Ascending aorta (tissue), 2 donors: ENCODE measurements around the gene EXOC3L1. TPM values are rescaled to one million over a fixed set of nuclear protein-coding genes. Genes with fewer than 3 reads are reported as not detected.

Experiments
- DNase-seq, 2 donors: peaks; one replicate each; pipeline ENCODE4 v3.0.0-alpha.2; 2019; ENCODE audit warnings: low spot score in 2 of 2
- H3K27ac ChIP-seq, 2 donors: fragments of 200-600 bp; sonication (generic); one replicate each; pipeline ENCODE4 v1.5.1; 2016 to 2017; ENCODE audit warnings: mild to moderate bottlenecking in 1 of 2
- H3K27me3 ChIP-seq: fragments of 200-600 bp; sonication (generic); one replicate; pipeline ENCODE4 v1.5.1; 2017
- H3K36me3 ChIP-seq, 2 donors: fragments of 200-600 bp; sonication (generic); one replicate each; pipeline ENCODE4 v1.5.1; 2016
- H3K4me1 ChIP-seq, 2 donors: fragments of 200-600 bp; sonication (generic); one replicate each; pipeline ENCODE4 v1.5.1; 2016 to 2017; ENCODE audit warnings: mild to moderate bottlenecking in 1 of 2
- H3K4me3 ChIP-seq, 2 donors: fragments of 200-600 bp; sonication (generic); one replicate each; pipeline ENCODE4 v1.5.1; 2016 to 2017; ENCODE audit warnings: mild to moderate bottlenecking in 1 of 2
- H3K9me3 ChIP-seq, 2 donors: fragments of 200-600 bp; sonication (generic); one replicate each; pipeline ENCODE4 v1.5.1; 2016
- CTCF ChIP-seq, 3 experiments: fragments of 200-600 bp in 2 of 3; fragments of 450-650 bp in 1 of 3; sonication (generic) in 2 of 3; IDR thresholded peaks; one replicate each; pipeline ENCODE4 v1.5.1; 2016 to 2019; ENCODE audit warnings: antibody characterized with exemption in 3 of 3, mild to moderate bottlenecking in 1 of 3, moderate library complexity in 1 of 3
- intact Hi-C: fragments of 100-400 bp; cut with DNase I; formaldehyde crosslinking; loops from one replicate; pipeline ENCODE4 v1.15.1; 2023
- total RNA-seq: library from RNA; depleted of rRNA; stranded (reverse); fragments of >200 nt; gene quantifications from one replicate; pipeline ENCODE4 v1.1.0, GENCODE V29; 2016

The EXOC3L1 gene
- total RNA-seq, 1 donor from 2014 or later = 11.2 TPM

- intact Hi-C loops = no loop called here
- no peak for DNase-seq
- no peak for TF ChIP-seq CTCF (IDR thresholded peaks at IDR 0.05)
- Histone ChIP-seq H3K9me3 (no peaks in the 10 kb centered on the region), H3K27ac (no peak overlapping the region), H3K36me3 (peaks cover 58 to 67% of the 10 kb centered on the region in 2 donors), H3K4me3 (no peak overlapping the region), H3K27me3 (no peaks in the 10 kb centered on the region), H3K4me1 (peaks cover 6 to 15% of the 10 kb centered on the region in 2 donors)
Measured at GRCh38 chr16:67229906-67230808, 40.2 kb upstream of the EXOC3L1 start.

- Histone ChIP-seq H3K4me3 (no peak overlapping the region), H3K4me1 (peaks cover 6 to 15% of the 10 kb centered on the region in 2 donors), H3K27me3 (no peaks in the 10 kb centered on the region), H3K9me3 (no peaks in the 10 kb centered on the region), H3K36me3 (peaks cover 46 to 55% of the 10 kb centered on the region in 2 donors), H3K27ac (no peak overlapping the region)
- intact Hi-C loops = no loop called here
- no peak for TF ChIP-seq CTCF (IDR thresholded peaks at IDR 0.05)
- DNase-seq = no peak
Measured at GRCh38 chr16:67228905-67229304, 39.0 kb upstream of the EXOC3L1 start.

- peaks cover 6 to 15% of the 10 kb centered on the region in 2 donors for H3K4me1 ChIP-seq
- TF ChIP-seq CTCF (IDR thresholded peaks at IDR 0.05) = no peak
- peaks cover 39 to 48% of the 10 kb centered on the region in 2 donors for H3K36me3 ChIP-seq
- peak overlapping the region in 1 of 2 donors; percentile 87 for H3K4me3 ChIP-seq
- no peaks in the 10 kb centered on the region for H3K27me3 ChIP-seq
- no peak overlapping the region for H3K27ac ChIP-seq
- intact Hi-C loops = no loop called here
- no peak for DNase-seq
- H3K9me3 ChIP-seq = no peaks in the 10 kb centered on the region
Measured at GRCh38 chr16:67228034-67228785, 38.3 kb upstream of the EXOC3L1 start.

DNA sequence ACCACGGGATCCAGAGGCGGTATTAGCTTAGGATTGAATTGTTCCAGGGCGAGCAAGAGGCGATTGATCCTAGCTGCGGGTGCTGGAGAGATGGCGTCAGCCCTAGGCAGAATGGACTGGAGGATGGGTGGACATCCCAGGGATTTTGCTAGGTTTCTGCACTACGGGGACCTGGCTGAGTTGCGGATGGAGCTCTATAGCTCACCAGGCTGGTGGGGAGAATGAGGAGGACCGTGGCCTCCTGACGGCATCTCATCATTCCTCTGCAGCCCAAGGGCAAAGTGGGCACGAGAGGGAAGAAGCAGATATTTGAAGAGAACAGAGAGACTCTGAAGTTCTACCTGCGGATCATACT is 37.6 kb upstream of the EXOC3L1 start:
- H3K4me3 ChIP-seq = peak overlapping the region; percentile 87 to 96
- peaks cover 39 to 45% of the 10 kb centered on the region in 2 donors for H3K36me3 ChIP-seq
- H3K4me1 ChIP-seq = peaks cover 6 to 15% of the 10 kb centered on the region in 2 donors
- H3K27me3 ChIP-seq = no peaks in the 10 kb centered on the region
- DNase-seq = no peak
- H3K9me3 ChIP-seq = no peaks in the 10 kb centered on the region
- H3K27ac ChIP-seq = peak overlapping the region; percentile 80 to 88
- intact Hi-C loops = loop anchor here (1.0 to 2.0 kb wide), 2 partner anchors 20 to 35 kb away; partner anchors contain the start of genes E2F4 and FHOD1
- TF ChIP-seq CTCF (IDR thresholded peaks at IDR 0.05) = no peak

DNA sequence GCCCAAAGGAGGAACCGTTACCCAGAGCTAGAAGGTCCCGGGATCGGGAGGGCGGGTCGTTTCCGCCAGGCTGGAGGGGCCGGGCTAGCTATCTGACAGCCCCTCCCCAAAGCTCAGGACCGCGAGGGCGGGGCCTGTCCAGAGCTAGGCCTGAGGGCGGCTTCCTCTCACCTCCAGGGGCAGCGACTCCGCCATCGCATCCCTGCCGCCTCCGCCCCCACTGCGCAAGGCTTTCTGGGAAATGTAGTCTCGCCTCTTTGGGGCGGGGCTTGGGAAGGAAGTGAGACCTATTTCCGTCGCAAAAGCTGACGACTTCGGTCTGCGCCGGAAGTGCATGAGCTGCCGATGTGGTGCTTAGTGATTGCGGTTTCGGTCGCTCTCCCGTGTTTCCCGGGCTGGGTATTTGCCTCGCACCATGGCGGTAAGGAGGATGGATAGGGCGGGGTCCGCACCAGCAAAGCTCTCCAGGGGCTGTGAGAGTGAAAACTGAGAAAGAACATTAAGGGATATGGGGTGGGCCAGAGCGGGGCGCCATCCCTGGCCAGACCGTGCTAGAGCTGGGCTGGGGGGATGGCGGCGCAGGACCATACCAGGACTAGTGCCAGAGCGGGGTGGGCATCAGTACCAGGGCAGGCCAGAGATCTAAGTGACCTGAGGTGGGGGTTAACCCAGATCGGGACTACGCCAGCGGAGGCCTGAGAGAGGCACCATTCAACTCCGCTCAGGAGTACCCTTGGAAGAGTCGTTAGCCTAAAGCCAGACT is 37.0 kb upstream of the EXOC3L1 start, which contains the start of gene TMEM208:
TSS of gene TMEM208 (plus strand) at position 327 of the 763 bp plus-strand sequence. CDS start at position 416, 89 bp downstream.
- peaks cover 6 to 15% of the 10 kb centered on the region in 2 donors for H3K4me1 ChIP-seq
- H3K36me3 ChIP-seq = peaks cover 38 to 44% of the 10 kb centered on the region in 2 donors
- peak; percentile 95 to 99 for DNase-seq
- peak in 1 of 3 experiments; percentile 23 for TF ChIP-seq CTCF (IDR thresholded peaks at IDR 0.05)
- no peaks in the 10 kb centered on the region for H3K27me3 ChIP-seq
- H3K4me3 ChIP-seq = peak within 1 kb of the TSS; percentile 87 to 96
- peak within 1 kb of the TSS; percentile 80 to 88 for H3K27ac ChIP-seq
- H3K9me3 ChIP-seq = no peaks in the 10 kb centered on the region
- intact Hi-C loops = loop anchor here (1.0 to 2.0 kb wide), 2 partner anchors 20 to 34 kb away; partner anchors contain the start of genes E2F4 and FHOD1
